Stomach (tissue), 9 donors: Measurements from ENCODE around the gene SPI1. TPM values are rescaled to one million over a fixed set of nuclear protein-coding genes. Genes with fewer than 3 reads are reported as not detected.

ENCODE experiments used
- DNase-seq, 2 donors: peaks; one replicate each; pipeline versions ENCODE4 v3.0.0 to v3.0.0-alpha.2; 2013 to 2019
- H3K27ac ChIP-seq, 5 donors: fragments of 200-600 bp in 4 of 5; sonication (generic) in 4 of 5; one replicate each; pipeline ENCODE4 v1.5.1; 2013 to 2019; ENCODE audit warnings: mild to moderate bottlenecking in 1 of 5, moderate library complexity in 1 of 5
- H3K27me3 ChIP-seq, 3 donors: fragments of 200-600 bp; sonication (generic); one replicate each; pipeline ENCODE4 v1.5.1; 2017 to 2019; ENCODE audit warnings: mixed run types in 1 of 3
- H3K36me3 ChIP-seq, 4 donors: fragments of 200-600 bp; sonication (generic); 1 replicate in 3 of 4; 2 replicates in 1 of 4; pipeline ENCODE4 v1.5.1; 2016 to 2019
- H3K4me1 ChIP-seq, 4 donors: fragments of 200-600 bp; sonication (generic); one replicate each; pipeline ENCODE4 v1.5.1; 2016 to 2019
- H3K4me3 ChIP-seq, 4 donors: fragments of 200-600 bp; sonication (generic) in 3 of 4; one replicate each; pipeline ENCODE4 v1.5.1; 2016 to 2019; ENCODE audit warnings: mild to moderate bottlenecking in 1 of 4
- H3K9me3 ChIP-seq, 4 donors: fragments of 200-600 bp; sonication (generic); one replicate each; pipeline ENCODE4 v1.5.1; 2016 to 2019
- CTCF ChIP-seq, 7 experiments: fragments of 450-650 bp in 4 of 7; fragments of 200-600 bp in 3 of 7; sonication (generic) in 3 of 7; IDR thresholded peaks; one replicate each; pipeline ENCODE4 v1.5.1; 2016 to 2019; ENCODE audit warnings: antibody characterized with exemption in 7 of 7, control low read depth in 2 of 7, mild to moderate bottlenecking in 1 of 7
- EP300 ChIP-seq: sonication (generic); formaldehyde crosslinking; IDR thresholded peaks from one replicate; pipeline ENCODE4 v1.6.1; 2017; ENCODE audit warnings: antibody characterized with exemption
- POLR2A ChIP-seq, 4 donors: fragments of 450-650 bp; IDR thresholded peaks; one replicate each; pipeline ENCODE4 v1.6.1; 2016; ENCODE audit warnings: antibody characterized with exemption in 4 of 4, control low read depth in 2 of 4, mild to moderate bottlenecking in 1 of 4, moderate library complexity in 1 of 4
- POLR2AphosphoS5 ChIP-seq, 3 donors: sonication (generic); formaldehyde crosslinking; IDR thresholded peaks; one replicate each; pipeline ENCODE4 v1.6.1; 2016; ENCODE audit warnings: antibody characterized with exemption in 3 of 3
- WGBS, 5 donors: extraction: QIAGEN DNeasy Blood & Tissue Kit in 3 of 5; methylation state at CpG; one replicate each; pipeline versions ENCODE4 v1.1.5 to v1.1.7; 2013 to 2018; 5-methylcytosine and 5-hydroxymethylcytosine counted together
- intact Hi-C: fragments of 100-400 bp; cut with DNase I; formaldehyde crosslinking; loops from one replicate; pipeline ENCODE4 v1.15.1; 2023; ENCODE audit warnings: low total_unique reads
- polyA plus RNA-seq, 3 donors: library from polyadenylated mRNA; stranded (reverse); fragments of 200-250 nt; gene quantifications; one replicate each; pipeline ENCODE4 v1.2.3, GENCODE V29; 2013
- total RNA-seq, 5 donors: library from RNA; depleted of rRNA; stranded (reverse); fragments of >200 nt; gene quantifications; one replicate each; pipeline versions ENCODE4 v1.1.0 to v1.2.3, GENCODE V29; 2014 to 2016
- donor health status: healthy with polysubstance abuse.
- donor health status: Bipolar disorder and iron deficiency.
- donor health status: healthy.

SPI1 gene
- total and polyA plus RNA-seq, 8 donors: 2.6 to 24.3 (median 8.2) TPM

- Histone ChIP-seq H3K36me3 (peaks cover 0 to 15% (median 0%) of the 10 kb centered on the region in 4 donors), H3K27me3 (no peaks in the 10 kb centered on the region), H3K27ac (peak overlapping the region in 3 of 5 donors; percentile 15 to 87 (median 39)), H3K4me3 (peak overlapping the region in 2 of 4 donors; percentile 37 to 41), H3K9me3 (no peaks in the 10 kb centered on the region), H3K4me1 (peaks cover 0 to 16% (median 0%) of the 10 kb centered on the region in 4 donors)
- WGBS, 5 donors: 28 to 43% (median 41%) methylated on average over 15 to 19 of the region's 19 CpGs
- TF ChIP-seq EP300: no peak
- peak in 5 of 7 experiments; percentile 80 to 96 (median 90) for TF ChIP-seq CTCF (IDR thresholded peaks at IDR 0.05)
- no peak for TF ChIP-seq POLR2A (IDR thresholded peaks at IDR 0.05)
- peak in 1 of 3 donors; percentile 58 for TF ChIP-seq POLR2AphosphoS5 (IDR thresholded peaks at IDR 0.05)
- intact Hi-C loops: loop anchor here (10.0 kb wide), 1 partner anchor 71 kb away; the partner anchor contains the start of gene RAPSN
- peak; percentile 87 to 90 for DNase-seq
Observed at GRCh38 chr11:47373876-47374719, 4.2 kb downstream of the SPI1 start.

GRCh38 chr11:47372422-47372821, 5.9 kb downstream of the SPI1 start:
- H3K27me3 ChIP-seq: no peaks in the 10 kb centered on the region
- H3K36me3 ChIP-seq: peaks cover 0 to 15% (median 0%) of the 10 kb centered on the region in 4 donors
- DNase-seq: no peak
- H3K27ac ChIP-seq: no peak overlapping the region
- 69 to 87% (median 82%) methylated on average over 7 of the region's 7 CpGs for WGBS, 5 donors
- H3K4me3 ChIP-seq: no peak overlapping the region
- TF ChIP-seq POLR2AphosphoS5 (IDR thresholded peaks at IDR 0.05) (no peak), POLR2A (IDR thresholded peaks at IDR 0.05) (no peak), CTCF (IDR thresholded peaks at IDR 0.05) (no peak), EP300 (no peak)
- peaks cover 0 to 16% (median 0%) of the 10 kb centered on the region in 4 donors for H3K4me1 ChIP-seq
- H3K9me3 ChIP-seq: no peaks in the 10 kb centered on the region
- intact Hi-C loops: loop anchor here (10.0 kb wide), 1 partner anchor 72 kb away; the partner anchor contains the start of gene RAPSN

GRCh38 chr11:47369676-47370075, 8.7 kb downstream of the SPI1 start:
- no peak for DNase-seq
- Histone ChIP-seq H3K4me3 (no peak overlapping the region), H3K27ac (no peak overlapping the region), H3K36me3 (peaks cover 0 to 10% (median 0%) of the 10 kb centered on the region in 4 donors), H3K4me1 (peaks cover 0 to 12% (median 0%) of the 10 kb centered on the region in 4 donors), H3K27me3 (no peaks in the 10 kb centered on the region), H3K9me3 (no peaks in the 10 kb centered on the region)
- 32 to 52% (median 49%) methylated on average over 3 of the region's 3 CpGs for WGBS, 5 donors
- intact Hi-C loops: loop anchor here (10.0 kb wide), 1 partner anchor 75 kb away; the partner anchor contains the start of gene RAPSN
- TF ChIP-seq EP300 (no peak), CTCF (IDR thresholded peaks at IDR 0.05) (no peak), POLR2A (IDR thresholded peaks at IDR 0.05) (no peak), POLR2AphosphoS5 (IDR thresholded peaks at IDR 0.05) (no peak)

GRCh38 chr11:47366020-47366490, 12.3 kb downstream of the SPI1 start:
- WGBS, 5 donors: 59 to 92% (median 69%) methylated on average over 1 of the region's 1 CpG
- Histone ChIP-seq H3K27ac (no peak overlapping the region), H3K27me3 (no peaks in the 10 kb centered on the region), H3K4me1 (peaks cover 0 to 5% (median 0%) of the 10 kb centered on the region in 4 donors), H3K4me3 (no peak overlapping the region), H3K9me3 (no peaks in the 10 kb centered on the region), H3K36me3 (no peaks in the 10 kb centered on the region)
- DNase-seq: no peak
- TF ChIP-seq CTCF (IDR thresholded peaks at IDR 0.05) (no peak), POLR2A (IDR thresholded peaks at IDR 0.05) (no peak), EP300 (no peak), POLR2AphosphoS5 (IDR thresholded peaks at IDR 0.05) (no peak)
- intact Hi-C loops: no loop called here
